Transverse colon (tissue), 4 donors: Measurements from ENCODE around the gene TMEM255B.

Experiments used
- EP300 ChIP-seq: sonication (generic); formaldehyde crosslinking; IDR thresholded peaks from one replicate; pipeline ENCODE4 v1.6.1; 2017; ENCODE audit warnings: antibody characterized with exemption, low read depth
- POLR2A ChIP-seq: fragments of 450-650 bp; IDR thresholded peaks from one replicate; pipeline ENCODE4 v1.6.1; 2016; ENCODE audit warnings: antibody characterized with exemption, mild to moderate bottlenecking, moderate library complexity
- POLR2AphosphoS5 ChIP-seq, 3 donors: sonication (generic); formaldehyde crosslinking; IDR thresholded peaks; one replicate each; pipeline ENCODE4 v1.6.1; 2016; ENCODE audit warnings: antibody characterized with exemption in 3 of 3
- TF ChIP-seq, protein P1 (sequence below), 5 experiments: fragments of 200-600 bp in 3 of 5; fragments of 450-650 bp in 2 of 5; sonication (generic) in 3 of 5; IDR thresholded peaks; 1 replicate in 2 of 5; 2 replicates in 3 of 5; pipeline ENCODE4 v1.5.1; 2016 to 2017; ENCODE audit warnings: antibody characterized with exemption in 5 of 5, inconsistent platforms in 3 of 5, mild to moderate bottlenecking in 2 of 5, moderate library complexity in 1 of 5

DNA sequence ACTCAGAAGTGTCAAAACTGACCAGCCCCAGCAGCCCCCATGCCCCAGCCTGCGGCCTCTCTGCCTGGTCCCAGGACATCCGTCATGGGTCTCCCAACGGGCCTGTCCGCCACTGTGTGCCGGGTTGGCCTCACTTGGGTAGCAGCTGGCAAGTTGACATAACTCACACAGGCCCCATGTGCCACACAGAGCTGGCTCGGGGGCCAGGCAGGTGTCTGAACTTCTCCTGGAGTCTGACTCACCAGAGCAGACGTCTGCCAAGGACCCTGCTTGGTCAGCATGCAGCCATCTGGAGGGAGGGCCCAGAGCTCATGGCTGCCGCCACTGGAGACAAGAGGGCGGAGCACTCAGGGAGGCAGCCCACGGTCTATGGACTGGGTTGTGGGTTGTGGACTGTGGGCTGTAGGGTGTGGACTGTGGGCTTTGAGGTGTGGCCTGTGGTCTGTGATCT lies 32.0 kb upstream of the TMEM255B start:
- TF ChIP-seq POLR2A, result no peak
- TF ChIP-seq, protein P1, sequence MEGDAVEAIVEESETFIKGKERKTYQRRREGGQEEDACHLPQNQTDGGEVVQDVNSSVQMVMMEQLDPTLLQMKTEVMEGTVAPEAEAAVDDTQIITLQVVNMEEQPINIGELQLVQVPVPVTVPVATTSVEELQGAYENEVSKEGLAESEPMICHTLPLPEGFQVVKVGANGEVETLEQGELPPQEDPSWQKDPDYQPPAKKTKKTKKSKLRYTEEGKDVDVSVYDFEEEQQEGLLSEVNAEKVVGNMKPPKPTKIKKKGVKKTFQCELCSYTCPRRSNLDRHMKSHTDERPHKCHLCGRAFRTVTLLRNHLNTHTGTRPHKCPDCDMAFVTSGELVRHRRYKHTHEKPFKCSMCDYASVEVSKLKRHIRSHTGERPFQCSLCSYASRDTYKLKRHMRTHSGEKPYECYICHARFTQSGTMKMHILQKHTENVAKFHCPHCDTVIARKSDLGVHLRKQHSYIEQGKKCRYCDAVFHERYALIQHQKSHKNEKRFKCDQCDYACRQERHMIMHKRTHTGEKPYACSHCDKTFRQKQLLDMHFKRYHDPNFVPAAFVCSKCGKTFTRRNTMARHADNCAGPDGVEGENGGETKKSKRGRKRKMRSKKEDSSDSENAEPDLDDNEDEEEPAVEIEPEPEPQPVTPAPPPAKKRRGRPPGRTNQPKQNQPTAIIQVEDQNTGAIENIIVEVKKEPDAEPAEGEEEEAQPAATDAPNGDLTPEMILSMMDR (IDR thresholded peaks at IDR 0.05), result no peak
- no peak for TF ChIP-seq POLR2AphosphoS5 (IDR thresholded peaks at IDR 0.05)
- TF ChIP-seq EP300, result no peak
